ENCODE data around the gene LPCAT2. TPM values are rescaled to one million over a fixed set of nuclear protein-coding genes. Genes with fewer than 3 reads are reported as not detected.

LPCAT2 gene
- total RNA-seq, 1 donor from 2014 or later, result 18.9 TPM

GRCh38 chr16:55497558-55497957 lies 11.3 kb upstream of the LPCAT2 start:
- H3K27ac Mint-ChIP-seq, result no peak overlapping the region
- DNase-seq (ENCODE audit: extremely low spot score, unreplicated experiment), result no peak
- no peak overlapping the region for H3K4me3 Mint-ChIP-seq
- H3K27me3 Mint-ChIP-seq, result no peaks in the 10 kb centered on the region
- peaks cover 9% of the 10 kb centered on the region for H3K36me3 Mint-ChIP-seq
- TF ChIP-seq CTCF (conservative IDR thresholded peaks at IDR 0.05), result no peak
- H3K4me1 Mint-ChIP-seq (ENCODE audit: unreplicated experiment), result peaks cover 41% of the 10 kb centered on the region
- H3K9me3 Mint-ChIP-seq, result no peaks in the 10 kb centered on the region

- peaks cover 41% of the 10 kb centered on the region for H3K4me1 Mint-ChIP-seq (ENCODE audit: unreplicated experiment)
- H3K9me3 Mint-ChIP-seq, result no peaks in the 10 kb centered on the region
- H3K27me3 Mint-ChIP-seq, result no peaks in the 10 kb centered on the region
- no peak for DNase-seq (ENCODE audit: extremely low spot score, unreplicated experiment)
- H3K36me3 Mint-ChIP-seq, result peaks cover 8% of the 10 kb centered on the region
- no peak for TF ChIP-seq CTCF (conservative IDR thresholded peaks at IDR 0.05)
- no peak overlapping the region for H3K4me3 Mint-ChIP-seq
- no peak overlapping the region for H3K27ac Mint-ChIP-seq
Measured at GRCh38 chr16:55498101-55498500, 10.8 kb upstream of the LPCAT2 start.

GRCh38 chr16:55499281-55499680 lies 9.6 kb upstream of the LPCAT2 start:
- DNase-seq (ENCODE audit: extremely low spot score, unreplicated experiment), result no peak
- Mint-ChIP-seq H3K9me3 (no peaks in the 10 kb centered on the region), H3K27ac (peak overlapping the region; percentile 80), H3K36me3 (peaks cover 3% of the 10 kb centered on the region), H3K27me3 (no peaks in the 10 kb centered on the region), H3K4me3 (no peak overlapping the region), H3K4me1 (ENCODE audit: unreplicated experiment) (peaks cover 41% of the 10 kb centered on the region)
- no peak for TF ChIP-seq CTCF (conservative IDR thresholded peaks at IDR 0.05)

- Mint-ChIP-seq H3K9me3 (no peaks in the 10 kb centered on the region), H3K4me3 (peak overlapping the region; percentile 44), H3K27me3 (no peaks in the 10 kb centered on the region), H3K36me3 (peaks cover 3% of the 10 kb centered on the region), H3K27ac (peak overlapping the region; percentile 80), H3K4me1 (ENCODE audit: unreplicated experiment) (peaks cover 34% of the 10 kb centered on the region)
- no peak for DNase-seq (ENCODE audit: extremely low spot score, unreplicated experiment)
- no peak for TF ChIP-seq CTCF (conservative IDR thresholded peaks at IDR 0.05)
Measured at GRCh38 chr16:55499951-55500529, 8.8 kb upstream of the LPCAT2 start.

GRCh38 chr16:55500530-55501011 lies 8.3 kb upstream of the LPCAT2 start:
- Mint-ChIP-seq H3K27me3 (no peaks in the 10 kb centered on the region), H3K9me3 (no peaks in the 10 kb centered on the region), H3K4me1 (ENCODE audit: unreplicated experiment) (peaks cover 29% of the 10 kb centered on the region), H3K27ac (peak overlapping the region; percentile 80), H3K36me3 (peaks cover 3% of the 10 kb centered on the region), H3K4me3 (peak overlapping the region; percentile 44)
- DNase-seq (ENCODE audit: extremely low spot score, unreplicated experiment), result no peak
- no peak for TF ChIP-seq CTCF (conservative IDR thresholded peaks at IDR 0.05)

Data from type B pancreatic cell (in vitro differentiated cells).